Liver (tissue), 9 donors: ENCODE measurements around the gene SRPX. TPM values are rescaled to one million over a fixed set of nuclear protein-coding genes. Genes with fewer than 3 reads are reported as not detected.

ENCODE experiments used
- DNase-seq: peaks from one replicate; pipeline ENCODE4 v3.0.0-alpha.2; 2017; ENCODE audit warnings: low spot score
- H3K27ac ChIP-seq, 2 donors: one replicate each; pipeline ENCODE4 v1.7.0; 2013; ENCODE audit warnings: inconsistent platforms in 2 of 2, low read length in 2 of 2, control low read depth in 1 of 2, low read depth in 1 of 2, mild to moderate bottlenecking in 1 of 2
- H3K27me3 ChIP-seq, 4 donors: one replicate each; pipeline versions ENCODE4 v1.6.1 to v1.7.0; 2013; ENCODE audit warnings: low read length in 3 of 4, inconsistent platforms in 1 of 4, mild to moderate bottlenecking in 1 of 4, moderate library complexity in 1 of 4; ENCODE audit not compliant: control insufficient read depth in 4 of 4, insufficient read depth in 4 of 4
- H3K36me3 ChIP-seq, 4 donors: one replicate each; pipeline versions ENCODE4 v1.6.1 to v1.7.0; 2013; ENCODE audit warnings: low read length in 3 of 4, mild to moderate bottlenecking in 3 of 4, low read depth in 1 of 4, moderate library complexity in 1 of 4; ENCODE audit not compliant: control insufficient read depth in 4 of 4, insufficient read depth in 3 of 4
- H3K4me1 ChIP-seq, 4 donors: one replicate each; pipeline versions ENCODE4 v1.6.1 to v1.7.0; 2013; ENCODE audit warnings: low read length in 3 of 4, mild to moderate bottlenecking in 3 of 4, moderate library complexity in 1 of 4; ENCODE audit not compliant: control insufficient read depth in 4 of 4, insufficient read depth in 4 of 4
- H3K4me3 ChIP-seq, 3 donors: one replicate each; pipeline versions ENCODE4 v1.6.1 to v1.7.0; 2013; ENCODE audit warnings: low read length in 3 of 3, control low read depth in 1 of 3, low read depth in 1 of 3, mild to moderate bottlenecking in 1 of 3
- H3K9ac ChIP-seq, 2 donors: one replicate each; pipeline ENCODE4 v1.7.0; 2013; ENCODE audit warnings: low read length in 2 of 2, mild to moderate bottlenecking in 2 of 2, moderate library complexity in 2 of 2, control low read depth in 1 of 2, low read depth in 1 of 2
- H3K9me3 ChIP-seq, 4 donors: one replicate each; pipeline versions ENCODE4 v1.6.1 to v1.7.0; 2013; ENCODE audit warnings: low read length in 3 of 4; ENCODE audit not compliant: control insufficient read depth in 4 of 4
- EGR1 ChIP-seq, 2 donors: IDR thresholded peaks; 2 replicates each; pipeline ENCODE4 v1.6.1; 2016 to 2018; ENCODE audit warnings: antibody characterized with exemption in 2 of 2, low read depth in 2 of 2
- FOXA1 ChIP-seq: IDR thresholded peaks from 2 replicates; pipeline ENCODE4 v1.6.1; 2016; ENCODE audit warnings: antibody characterized with exemption
- FOXA2 ChIP-seq: IDR thresholded peaks from 2 replicates; pipeline ENCODE4 v1.6.1; 2016; ENCODE audit warnings: antibody characterized with exemption
- GABPA ChIP-seq, 2 donors: IDR thresholded peaks in 1 of 2; conservative IDR thresholded peaks in 1 of 2; 2 replicates each; pipeline ENCODE4 v1.6.1; 2016; ENCODE audit warnings: antibody characterized with exemption in 2 of 2, mild to moderate bottlenecking in 1 of 2, moderate library complexity in 1 of 2
- HNF4A ChIP-seq, 2 donors: conservative IDR thresholded peaks; 2 replicates each; pipeline ENCODE4 v1.6.1; 2016; ENCODE audit warnings: antibody characterized with exemption in 2 of 2, mild to moderate bottlenecking in 2 of 2
- HNF4G ChIP-seq: IDR thresholded peaks from 2 replicates; pipeline ENCODE4 v1.6.1; 2016; ENCODE audit warnings: antibody characterized with exemption
- JUND ChIP-seq, 2 donors: IDR thresholded peaks; 2 replicates each; pipeline ENCODE4 v1.6.1; 2016; ENCODE audit warnings: antibody characterized with exemption in 2 of 2
- NR2F2 ChIP-seq: IDR thresholded peaks from 2 replicates; pipeline ENCODE4 v1.6.1; 2016; ENCODE audit warnings: antibody characterized with exemption
- RAD21 ChIP-seq, 2 donors: IDR thresholded peaks; 2 replicates each; pipeline ENCODE4 v1.6.1; 2016; ENCODE audit warnings: antibody characterized with exemption in 2 of 2, mild to moderate bottlenecking in 2 of 2
- RXRA ChIP-seq, 2 donors: IDR thresholded peaks; 2 replicates each; pipeline ENCODE4 v1.6.1; 2017 to 2018; ENCODE audit warnings: antibody characterized with exemption in 2 of 2, mild to moderate bottlenecking in 1 of 2
- TAF1 ChIP-seq: conservative IDR thresholded peaks from 2 replicates; pipeline ENCODE4 v1.6.1; 2016; ENCODE audit warnings: antibody characterized with exemption, mild to moderate bottlenecking
- YY1 ChIP-seq: IDR thresholded peaks from 2 replicates; pipeline ENCODE4 v1.6.1; 2016; ENCODE audit warnings: antibody characterized with exemption, mild to moderate bottlenecking
- WGBS: extraction: QIAGEN DNeasy Blood & Tissue Kit; methylation state at CpG from one replicate; pipeline ENCODE4 v1.1.7; 2013; 5-methylcytosine and 5-hydroxymethylcytosine counted together
- polyA plus RNA-seq, 2 donors: library from polyadenylated mRNA; stranded (reverse) in 1 of 2; unstranded in 1 of 2; fragments of 200-250 nt in 1 of 2; fragments of >200 nt in 1 of 2; fragmentation: Nextera tagmentation in 1 of 2; extraction: Ambion mirVana in 1 of 2; gene quantifications; one replicate each; pipeline versions ENCODE4 v1.2.1 to v1.2.3, GENCODE V29; 2013 to 2015
- total RNA-seq, 2 donors: library from RNA; depleted of rRNA; stranded (reverse); fragments of >200 nt; gene quantifications; one replicate each; pipeline ENCODE4 v1.2.3, GENCODE V29; 2014
- TF ChIP-seq, protein P1 (sequence below): IDR thresholded peaks from 2 replicates; pipeline ENCODE4 v1.6.1; 2016; ENCODE audit warnings: antibody characterized with exemption, mild to moderate bottlenecking
- TF ChIP-seq, protein P2 (sequence below): IDR thresholded peaks from 2 replicates; pipeline ENCODE4 v1.6.1; 2016; ENCODE audit warnings: antibody characterized with exemption
- TF ChIP-seq, protein P3 (sequence below): IDR thresholded peaks from 2 replicates; pipeline ENCODE4 v1.6.1; 2016; ENCODE audit warnings: antibody characterized with exemption
- TF ChIP-seq, protein P4 (sequence below): IDR thresholded peaks from 2 replicates; pipeline ENCODE4 v1.6.1; 2016; ENCODE audit warnings: antibody characterized with exemption
- TF ChIP-seq, protein P5 (sequence below): fragments of 150-350 bp; IDR thresholded peaks from 2 replicates; pipeline ENCODE4 v1.5.1; 2017; ENCODE audit warnings: improper control_type of control experiment, low read depth, low read length; ENCODE audit not compliant: missing input control
- donor health status: healthy.
- donor health status: healthy.
- donor health status: healthy.
- donor health status: healthy.
- donor health status: healthy.

Gene SRPX
- total and polyA plus RNA-seq, 4 donors: 4.9 to 15.3 (median 10.3) TPM

DNA sequence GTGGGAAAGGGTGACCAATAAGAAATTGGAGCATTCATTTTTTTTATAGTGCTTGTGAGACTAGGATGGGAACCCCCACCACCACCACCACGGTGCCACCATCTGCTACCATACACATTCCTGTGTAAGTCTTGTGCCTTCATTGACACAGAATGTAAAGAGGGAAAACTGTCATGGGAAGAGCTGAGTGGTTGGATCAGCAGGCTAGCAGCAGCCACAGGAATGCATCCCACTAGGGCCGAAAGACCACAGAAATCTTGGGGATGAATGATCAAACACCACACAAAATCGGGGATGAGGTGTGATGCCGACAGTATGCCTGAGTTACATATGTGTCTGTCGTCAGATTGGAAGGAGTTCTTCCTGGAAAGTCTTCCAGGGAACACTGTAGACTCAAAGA is 69.2 kb downstream of the SRPX start:
- H3K9me3 ChIP-seq: no peaks in the 10 kb centered on the region
- H3K9ac ChIP-seq: no peak overlapping the region
- no peak overlapping the region for H3K27ac ChIP-seq
- H3K36me3 ChIP-seq: no peaks in the 10 kb centered on the region
- H3K4me3 ChIP-seq: no peak overlapping the region
- no peaks in the 10 kb centered on the region for H3K27me3 ChIP-seq
- no peak for DNase-seq
- no peaks in the 10 kb centered on the region for H3K4me1 ChIP-seq
- TF ChIP-seq GABPA (IDR thresholded peaks at IDR 0.05 in 1 of 2, conservative IDR thresholded peaks at IDR 0.05 in 1 of 2) (no peak), YY1 (no peak), JUND (IDR thresholded peaks at IDR 0.05) (no peak), EGR1 (IDR thresholded peaks at IDR 0.05; ENCODE audit: low read depth in 2 of 2) (no peak), RAD21 (IDR thresholded peaks at IDR 0.05) (no peak), FOXA1 (no peak), RXRA (IDR thresholded peaks at IDR 0.05) (no peak), HNF4G (no peak), TAF1 (no peak), FOXA2 (no peak)
- TF ChIP-seq, protein P1, sequence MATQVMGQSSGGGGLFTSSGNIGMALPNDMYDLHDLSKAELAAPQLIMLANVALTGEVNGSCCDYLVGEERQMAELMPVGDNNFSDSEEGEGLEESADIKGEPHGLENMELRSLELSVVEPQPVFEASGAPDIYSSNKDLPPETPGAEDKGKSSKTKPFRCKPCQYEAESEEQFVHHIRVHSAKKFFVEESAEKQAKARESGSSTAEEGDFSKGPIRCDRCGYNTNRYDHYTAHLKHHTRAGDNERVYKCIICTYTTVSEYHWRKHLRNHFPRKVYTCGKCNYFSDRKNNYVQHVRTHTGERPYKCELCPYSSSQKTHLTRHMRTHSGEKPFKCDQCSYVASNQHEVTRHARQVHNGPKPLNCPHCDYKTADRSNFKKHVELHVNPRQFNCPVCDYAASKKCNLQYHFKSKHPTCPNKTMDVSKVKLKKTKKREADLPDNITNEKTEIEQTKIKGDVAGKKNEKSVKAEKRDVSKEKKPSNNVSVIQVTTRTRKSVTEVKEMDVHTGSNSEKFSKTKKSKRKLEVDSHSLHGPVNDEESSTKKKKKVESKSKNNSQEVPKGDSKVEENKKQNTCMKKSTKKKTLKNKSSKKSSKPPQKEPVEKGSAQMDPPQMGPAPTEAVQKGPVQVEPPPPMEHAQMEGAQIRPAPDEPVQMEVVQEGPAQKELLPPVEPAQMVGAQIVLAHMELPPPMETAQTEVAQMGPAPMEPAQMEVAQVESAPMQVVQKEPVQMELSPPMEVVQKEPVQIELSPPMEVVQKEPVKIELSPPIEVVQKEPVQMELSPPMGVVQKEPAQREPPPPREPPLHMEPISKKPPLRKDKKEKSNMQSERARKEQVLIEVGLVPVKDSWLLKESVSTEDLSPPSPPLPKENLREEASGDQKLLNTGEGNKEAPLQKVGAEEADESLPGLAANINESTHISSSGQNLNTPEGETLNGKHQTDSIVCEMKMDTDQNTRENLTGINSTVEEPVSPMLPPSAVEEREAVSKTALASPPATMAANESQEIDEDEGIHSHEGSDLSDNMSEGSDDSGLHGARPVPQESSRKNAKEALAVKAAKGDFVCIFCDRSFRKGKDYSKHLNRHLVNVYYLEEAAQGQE: no peak
- TF ChIP-seq, protein P2, sequence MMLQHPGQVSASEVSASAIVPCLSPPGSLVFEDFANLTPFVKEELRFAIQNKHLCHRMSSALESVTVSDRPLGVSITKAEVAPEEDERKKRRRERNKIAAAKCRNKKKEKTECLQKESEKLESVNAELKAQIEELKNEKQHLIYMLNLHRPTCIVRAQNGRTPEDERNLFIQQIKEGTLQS: no peak
- TF ChIP-seq, protein P3, sequence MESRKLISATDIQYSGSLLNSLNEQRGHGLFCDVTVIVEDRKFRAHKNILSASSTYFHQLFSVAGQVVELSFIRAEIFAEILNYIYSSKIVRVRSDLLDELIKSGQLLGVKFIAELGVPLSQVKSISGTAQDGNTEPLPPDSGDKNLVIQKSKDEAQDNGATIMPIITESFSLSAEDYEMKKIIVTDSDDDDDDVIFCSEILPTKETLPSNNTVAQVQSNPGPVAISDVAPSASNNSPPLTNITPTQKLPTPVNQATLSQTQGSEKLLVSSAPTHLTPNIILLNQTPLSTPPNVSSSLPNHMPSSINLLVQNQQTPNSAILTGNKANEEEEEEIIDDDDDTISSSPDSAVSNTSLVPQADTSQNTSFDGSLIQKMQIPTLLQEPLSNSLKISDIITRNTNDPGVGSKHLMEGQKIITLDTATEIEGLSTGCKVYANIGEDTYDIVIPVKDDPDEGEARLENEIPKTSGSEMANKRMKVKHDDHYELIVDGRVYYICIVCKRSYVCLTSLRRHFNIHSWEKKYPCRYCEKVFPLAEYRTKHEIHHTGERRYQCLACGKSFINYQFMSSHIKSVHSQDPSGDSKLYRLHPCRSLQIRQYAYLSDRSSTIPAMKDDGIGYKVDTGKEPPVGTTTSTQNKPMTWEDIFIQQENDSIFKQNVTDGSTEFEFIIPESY: no peak
- TF ChIP-seq, protein P4, sequence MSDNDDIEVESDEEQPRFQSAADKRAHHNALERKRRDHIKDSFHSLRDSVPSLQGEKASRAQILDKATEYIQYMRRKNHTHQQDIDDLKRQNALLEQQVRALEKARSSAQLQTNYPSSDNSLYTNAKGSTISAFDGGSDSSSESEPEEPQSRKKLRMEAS: no peak
- 93% methylated on average over 5 of the region's 5 CpGs for WGBS

DNA sequence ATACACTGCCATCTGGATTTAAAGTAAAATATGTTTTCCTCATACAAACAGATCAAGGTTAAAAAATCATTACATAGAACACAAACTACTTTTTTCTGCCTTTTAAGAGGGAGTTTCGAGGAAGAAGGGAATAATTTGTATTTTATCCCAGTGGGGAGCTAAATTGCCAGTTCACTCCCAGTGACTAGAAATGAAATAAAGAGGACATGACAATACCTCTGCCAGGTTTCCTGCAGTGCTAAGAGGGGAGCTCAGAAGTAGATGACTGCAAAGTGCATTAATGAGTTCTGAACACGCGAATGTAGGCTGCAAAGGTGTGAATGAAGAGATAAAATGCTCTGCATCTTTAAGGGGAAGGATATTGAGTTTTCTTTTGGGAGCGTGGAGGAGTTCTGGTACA is 69.7 kb downstream of the SRPX start:
- no peaks in the 10 kb centered on the region for H3K4me1 ChIP-seq
- no peaks in the 10 kb centered on the region for H3K27me3 ChIP-seq
- H3K27ac ChIP-seq: no peak overlapping the region
- 93% methylated on average over 4 of the region's 4 CpGs for WGBS
- H3K4me3 ChIP-seq: no peak overlapping the region
- H3K9me3 ChIP-seq: no peaks in the 10 kb centered on the region
- H3K36me3 ChIP-seq: no peaks in the 10 kb centered on the region
- DNase-seq: no peak
- H3K9ac ChIP-seq: no peak overlapping the region
- no peak for TF ChIP-seq RXRA (IDR thresholded peaks at IDR 0.05)
- no peak for TF ChIP-seq YY1
- no peak for TF ChIP-seq HNF4A (conservative IDR thresholded peaks at IDR 0.05)
- TF ChIP-seq GABPA (IDR thresholded peaks at IDR 0.05 in 1 of 2, conservative IDR thresholded peaks at IDR 0.05 in 1 of 2): no peak
- TF ChIP-seq, protein P4: no peak
- TF ChIP-seq HNF4G: no peak
- TF ChIP-seq, protein P5, sequence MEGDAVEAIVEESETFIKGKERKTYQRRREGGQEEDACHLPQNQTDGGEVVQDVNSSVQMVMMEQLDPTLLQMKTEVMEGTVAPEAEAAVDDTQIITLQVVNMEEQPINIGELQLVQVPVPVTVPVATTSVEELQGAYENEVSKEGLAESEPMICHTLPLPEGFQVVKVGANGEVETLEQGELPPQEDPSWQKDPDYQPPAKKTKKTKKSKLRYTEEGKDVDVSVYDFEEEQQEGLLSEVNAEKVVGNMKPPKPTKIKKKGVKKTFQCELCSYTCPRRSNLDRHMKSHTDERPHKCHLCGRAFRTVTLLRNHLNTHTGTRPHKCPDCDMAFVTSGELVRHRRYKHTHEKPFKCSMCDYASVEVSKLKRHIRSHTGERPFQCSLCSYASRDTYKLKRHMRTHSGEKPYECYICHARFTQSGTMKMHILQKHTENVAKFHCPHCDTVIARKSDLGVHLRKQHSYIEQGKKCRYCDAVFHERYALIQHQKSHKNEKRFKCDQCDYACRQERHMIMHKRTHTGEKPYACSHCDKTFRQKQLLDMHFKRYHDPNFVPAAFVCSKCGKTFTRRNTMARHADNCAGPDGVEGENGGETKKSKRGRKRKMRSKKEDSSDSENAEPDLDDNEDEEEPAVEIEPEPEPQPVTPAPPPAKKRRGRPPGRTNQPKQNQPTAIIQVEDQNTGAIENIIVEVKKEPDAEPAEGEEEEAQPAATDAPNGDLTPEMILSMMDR: no peak
- TF ChIP-seq FOXA1: no peak
- TF ChIP-seq, protein P2: no peak
- no peak for TF ChIP-seq NR2F2
- no peak for TF ChIP-seq FOXA2
